ENCODE results near the gene ZFYVE9. TPM values are rescaled to one million over a fixed set of nuclear protein-coding genes. Genes with fewer than 3 reads are reported as not detected.

Gene ZFYVE9
- total RNA-seq, 1 experiment from 2014 or later: 14.2 TPM

- Histone ChIP-seq H3K36me3 (ENCODE audit: control insufficient read depth in 1 of 2, insufficient read depth in 2 of 2, low read length in 2 of 2) (no peaks in the 10 kb centered on the region), H3K9me2 (ENCODE audit: insufficient read depth) (no peaks in the 10 kb centered on the region), H3K4me1 (ENCODE audit: control insufficient read depth in 1 of 2, insufficient read depth in 2 of 2, low read length in 2 of 2) (peaks cover 12 to 37% of the 10 kb centered on the region in 2 experiments; a peak in 3 of 4 replicates), H3K9ac (ENCODE audit: low read length) (no peak overlapping the region), H3K9me3 (ENCODE audit: control insufficient read depth in 1 of 2, insufficient read depth in 1 of 2, low read depth in 1 of 2, low read length in 2 of 2) (no peaks in the 10 kb centered on the region), H3K4me3 (replicated peaks in 1 of 2; ENCODE audit: low read depth in 1 of 2, low read length in 2 of 2) (no peak overlapping the region), H3K27me3 (ENCODE audit: insufficient read depth, low read length) (no peaks in the 10 kb centered on the region), H3K4me2 (ENCODE audit: low read length) (no peak overlapping the region), H3K79me2 (ENCODE audit: insufficient read depth, low read length) (peaks cover 22% of the 10 kb centered on the region), H3K27ac (ENCODE audit: low read depth, low read length) (no peak overlapping the region), H4K20me1 (ENCODE audit: insufficient read depth) (no peaks in the 10 kb centered on the region), H2AFZ (ENCODE audit: low read depth, low read length, poor library complexity, severe bottlenecking) (no peak overlapping the region)
- ChIA-PET CTCF (no interaction called here), POLR2A (no interaction called here), RAD21 (ENCODE audit: low non-redundant PET in 1 of 2, low total read pairs in 2 of 2, uncharacterized antibody in 2 of 2, unreplicated experiment in 2 of 2) (no interaction called here)
- intact Hi-C loops (cut with micrococcal nuclease): loop anchor here (5.0 kb wide), 1 partner anchor 320 kb away; no protein-coding TSS in a partner anchor
- TF ChIP-seq SRF (IDR thresholded peaks at IDR 0.05; ENCODE audit: low read depth) (no peak), POLR2A (IDR thresholded peaks at IDR 0.05; ENCODE audit: borderline replicate concordance, extremely low read depth, insufficient read depth, insufficient read length) (no peak), RAD21 (IDR thresholded peaks at IDR 0.05; ENCODE audit: low read depth) (no peak), EZH2 (IDR thresholded peaks at IDR 0.05) (no peak), FOSL1 (IDR thresholded peaks at IDR 0.05; ENCODE audit: low read depth) (no peak), CTCF (IDR thresholded peaks at IDR 0.05 in 2 of 3, conservative IDR thresholded peaks at IDR 0.05 in 1 of 3; ENCODE audit: borderline replicate concordance in 1 of 3, insufficient read depth in 1 of 3, low read depth in 2 of 3, low read length in 2 of 3) (no peak), TCF7L2 (IDR thresholded peaks at IDR 0.05; ENCODE audit: borderline replicate concordance, extremely low read depth, insufficient read depth, insufficient read length) (no peak), JUND (IDR thresholded peaks at IDR 0.05) (no peak), REST (IDR thresholded peaks at IDR 0.05; ENCODE audit: low read depth) (no peak), CEBPB (IDR thresholded peaks at IDR 0.05; ENCODE audit: low read depth) (no peak), ZBTB33 (IDR thresholded peaks at IDR 0.05; ENCODE audit: extremely low read depth, insufficient replicate concordance, low read length) (no peak), YY1 (IDR thresholded peaks at IDR 0.05; ENCODE audit: extremely low read depth, insufficient replicate concordance, low read depth, low read length) (no peak), ELF1 (IDR thresholded peaks at IDR 0.05; ENCODE audit: borderline replicate concordance, low read depth) (no peak), MAX (IDR thresholded peaks at IDR 0.05) (no peak), SIN3A (IDR thresholded peaks at IDR 0.05; ENCODE audit: low read depth) (no peak), POLR2AphosphoS5 (IDR thresholded peaks at IDR 0.05; ENCODE audit: low read depth, low read length) (no peak), CBX3 (IDR thresholded peaks at IDR 0.05; ENCODE audit: low read depth) (no peak), ZFX (IDR thresholded peaks at IDR 0.05) (no peak)
- no peak for DNase-seq (ENCODE audit: low read depth, low spot score)
- no TSS peak for BruUV-seq (replicated peaks)
- ATAC-seq: no peak
Observed at GRCh38 chr1:52367272-52367671, 225.4 kb downstream of the ZFYVE9 start.

Data from HCT116 (cell line).